ENCODE results near the gene PFKFB1. TPM values are rescaled to one million over a fixed set of nuclear protein-coding genes. Genes with fewer than 3 reads are reported as not detected.

The PFKFB1 gene
- total RNA-seq, 1 experiment from 2014 or later = 0.81 TPM

DNA sequence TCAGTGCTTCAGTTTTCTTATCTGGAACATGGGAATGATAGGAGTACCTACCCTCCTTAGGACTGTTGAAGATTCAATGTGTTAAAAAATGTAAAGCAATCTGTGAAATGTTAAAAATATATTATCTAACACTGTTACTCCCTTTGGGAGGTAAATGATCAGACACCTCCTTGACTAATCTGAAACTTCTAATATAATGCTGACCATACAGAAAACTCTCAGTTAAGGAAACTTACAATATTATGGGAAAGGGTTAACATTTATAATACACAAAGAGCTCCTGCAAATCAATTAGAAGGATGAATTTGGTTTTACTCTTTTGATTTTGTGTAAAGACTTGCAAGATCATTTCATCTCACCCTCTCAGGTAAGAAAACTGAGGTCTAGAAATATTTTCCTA, 1.6 kb upstream of the PFKFB1 start:
- RAD21 ChIA-PET (ENCODE audit: low non-redundant PET in 1 of 2, low total read pairs in 2 of 2, uncharacterized antibody in 2 of 2, unreplicated experiment in 2 of 2) = no interaction called here
- no peak for ATAC-seq
- BruUV-seq (replicated peaks) = no TSS peak
- Histone ChIP-seq H4K20me1 (ENCODE audit: insufficient read depth) (no peaks in the 10 kb centered on the region), H3K9ac (ENCODE audit: low read length) (no peak overlapping the region), H2AFZ (ENCODE audit: low read depth, low read length, poor library complexity, severe bottlenecking) (no peak overlapping the region), H3K9me2 (ENCODE audit: insufficient read depth) (no peaks in the 10 kb centered on the region), H3K79me2 (ENCODE audit: insufficient read depth, low read length) (peaks cover 4% of the 10 kb centered on the region), H3K4me1 (ENCODE audit: control insufficient read depth in 1 of 2, insufficient read depth in 2 of 2, low read length in 2 of 2) (peaks cover 0 to 6% of the 10 kb centered on the region in 2 experiments; a peak in 1 of 4 replicates), H3K27me3 (ENCODE audit: insufficient read depth, low read length) (no peaks in the 10 kb centered on the region), H3K4me3 (replicated peaks in 1 of 2; ENCODE audit: low read depth in 1 of 2, low read length in 2 of 2) (no peak overlapping the region), H3K9me3 (ENCODE audit: control insufficient read depth in 1 of 2, insufficient read depth in 1 of 2, low read depth in 1 of 2, low read length in 2 of 2) (no peaks in the 10 kb centered on the region), H3K27ac (ENCODE audit: low read depth, low read length) (no peak overlapping the region), H3K4me2 (ENCODE audit: low read length) (no peak overlapping the region), H3K36me3 (ENCODE audit: control insufficient read depth in 1 of 2, insufficient read depth in 2 of 2, low read length in 2 of 2) (no peaks in the 10 kb centered on the region)
- DNase-seq (ENCODE audit: low read depth, low spot score) = no peak
- CTCF ChIA-PET = no interaction called here
- intact Hi-C loops (cut with micrococcal nuclease) = no loop called here
- POLR2A ChIA-PET = no interaction called here
- TF ChIP-seq JUND (IDR thresholded peaks at IDR 0.05) = no peak
- TF ChIP-seq SIN3A (IDR thresholded peaks at IDR 0.05; ENCODE audit: low read depth) = no peak
- no peak for TF ChIP-seq ZBTB33 (IDR thresholded peaks at IDR 0.05; ENCODE audit: extremely low read depth, insufficient replicate concordance, low read length)
- TF ChIP-seq EZH2 (IDR thresholded peaks at IDR 0.05) = no peak
- TF ChIP-seq POLR2AphosphoS5 (IDR thresholded peaks at IDR 0.05; ENCODE audit: low read depth, low read length) = no peak
- TF ChIP-seq ELF1 (IDR thresholded peaks at IDR 0.05; ENCODE audit: borderline replicate concordance, low read depth) = no peak
- no peak for TF ChIP-seq EGR1 (IDR thresholded peaks at IDR 0.05; ENCODE audit: low read depth)
- TF ChIP-seq CBX3 (IDR thresholded peaks at IDR 0.05; ENCODE audit: low read depth) = no peak
- no peak for TF ChIP-seq EZH2phosphoT487 (IDR thresholded peaks at IDR 0.05; ENCODE audit: borderline replicate concordance)
- TF ChIP-seq YY1 (IDR thresholded peaks at IDR 0.05; ENCODE audit: extremely low read depth, insufficient replicate concordance, low read depth, low read length) = no peak
- TF ChIP-seq ATF3 (IDR thresholded peaks at IDR 0.05) = no peak
- TF ChIP-seq RAD21 (IDR thresholded peaks at IDR 0.05; ENCODE audit: low read depth) = no peak
- TF ChIP-seq CEBPB (IDR thresholded peaks at IDR 0.05; ENCODE audit: low read depth) = no peak

All from HCT116 (cell line).